Measurements from ENCODE around the gene ETV5.

ETV5 gene

GRCh38 chr3:186149319-186149960 is 40.6 kb upstream of the ETV5 start:
- DNase-seq (ENCODE audit: low read depth), result no peak
- no peak overlapping the region for H3K4me3 ChIP-seq (ENCODE audit: low read length)
- TF ChIP-seq CTCF (conservative IDR thresholded peaks at IDR 0.05; ENCODE audit: low read length), result no peak

- no peak for TF ChIP-seq CTCF (conservative IDR thresholded peaks at IDR 0.05; ENCODE audit: low read length)
- DNase-seq (ENCODE audit: low read depth), result no peak
- H3K4me3 ChIP-seq (ENCODE audit: low read length), result no peak overlapping the region
Measured at GRCh38 chr3:186144257-186144656, 35.4 kb upstream of the ETV5 start.

- TF ChIP-seq CTCF (conservative IDR thresholded peaks at IDR 0.05; ENCODE audit: low read length), result no peak
- no peak for DNase-seq (ENCODE audit: low read depth)
- no peak overlapping the region for H3K4me3 ChIP-seq (ENCODE audit: low read length)
Measured at GRCh38 chr3:186143250-186143649, 34.4 kb upstream of the ETV5 start.

GRCh38 chr3:186142393-186142932 is 33.6 kb upstream of the ETV5 start:
- H3K4me3 ChIP-seq (ENCODE audit: low read length), result no peak overlapping the region
- no peak for TF ChIP-seq CTCF (conservative IDR thresholded peaks at IDR 0.05; ENCODE audit: low read length)
- no peak for DNase-seq (ENCODE audit: low read depth)

- no peak for TF ChIP-seq CTCF (conservative IDR thresholded peaks at IDR 0.05; ENCODE audit: low read length)
- no peak for DNase-seq (ENCODE audit: low read depth)
Measured at GRCh38 chr3:186141790-186142189, 32.9 kb upstream of the ETV5 start.

GRCh38 chr3:186138272-186138981 is 29.5 kb upstream of the ETV5 start:
- TF ChIP-seq CTCF (conservative IDR thresholded peaks at IDR 0.05; ENCODE audit: low read length), result no peak
- no peak overlapping the region for H3K4me3 ChIP-seq (ENCODE audit: low read length)
- DNase-seq (ENCODE audit: low read depth), result no peak

More at GRCh38 chr3:186141790-186142189, 32.9 kb upstream of the ETV5 start:
- H3K4me3 ChIP-seq (ENCODE audit: low read length), result no peak overlapping the region

Measured in AG10803 (cell line).